Loucy (cell line): Measurements from ENCODE around the gene ASGR2.

Experiments
- CTCF ChIP-seq: fragments of 200-600 bp; sonication (generic); conservative IDR thresholded peaks from 2 replicates; pipeline ENCODE4 v1.5.1; 2014; ENCODE audit warnings: mild to moderate bottlenecking, antibody characterized with exemption, low read length
- EZH2phosphoT487 ChIP-seq: fragments of 200-600 bp; IDR thresholded peaks from 2 replicates; pipeline ENCODE4 v1.6.1; 2018; ENCODE audit warnings: antibody characterized with exemption, mild to moderate bottlenecking, moderate library complexity, borderline replicate concordance

- TF ChIP-seq CTCF (no peak), EZH2phosphoT487 (no peak)
Observed at GRCh38 chr17:7074931-7075330, 39.7 kb downstream of the ASGR2 start.
